Measurements from ENCODE around the gene NCKIPSD. TPM values are rescaled to one million over a fixed set of nuclear protein-coding genes. Genes with fewer than 3 reads are reported as not detected.

The NCKIPSD gene
- total RNA-seq, 2 experiments from 2014 or later = 43.8 to 43.9 TPM

DNA sequence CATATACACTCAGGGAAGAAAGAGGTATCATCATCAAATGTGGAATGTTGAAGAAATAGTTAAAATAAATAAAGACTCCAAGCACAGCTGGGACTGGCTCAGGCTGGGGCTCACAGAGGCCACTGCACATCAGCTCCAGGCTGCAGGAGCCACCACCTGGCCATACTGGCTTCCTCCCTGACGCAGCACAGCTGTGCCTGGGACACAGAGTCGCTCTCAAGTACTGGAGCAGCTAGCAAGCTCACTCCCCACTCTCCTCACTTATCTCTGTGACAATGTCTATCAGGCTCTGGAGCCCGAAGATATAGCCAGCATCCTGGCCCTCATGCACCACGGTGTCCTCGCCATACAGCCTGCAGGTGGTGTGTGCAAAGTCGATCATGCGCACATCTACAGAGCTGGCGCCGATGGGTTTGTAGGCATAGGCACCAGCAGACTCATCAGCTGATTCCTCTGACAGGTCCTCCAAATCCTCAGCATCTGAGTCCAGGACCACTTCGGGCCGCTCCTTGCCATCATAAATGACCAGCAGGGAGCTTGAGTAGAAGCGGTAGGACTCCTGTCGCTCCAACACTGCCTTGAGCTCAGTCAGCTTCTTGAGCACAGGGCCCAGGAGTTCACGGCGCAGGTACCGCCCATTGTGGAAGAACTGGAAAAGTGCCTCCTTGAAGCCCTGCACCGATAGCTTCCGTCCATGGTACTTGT lies 2.5 kb upstream of the NCKIPSD start:
- peaks cover 14% of the 10 kb centered on the region for H3K36me3 Mint-ChIP-seq
- H3K4me3 Mint-ChIP-seq = no peak overlapping the region
- H3K9me3 Mint-ChIP-seq = no peaks in the 10 kb centered on the region
- peaks cover 17% of the 10 kb centered on the region for H3K4me1 Mint-ChIP-seq
- H3K27me3 Mint-ChIP-seq = no peaks in the 10 kb centered on the region
- H3K27ac Mint-ChIP-seq = no peak overlapping the region
- no peak for DNase-seq

- no peaks in the 10 kb centered on the region for H3K9me3 Mint-ChIP-seq
- H3K27ac Mint-ChIP-seq = no peak overlapping the region
- DNase-seq = no peak
- peaks cover 17% of the 10 kb centered on the region for H3K4me1 Mint-ChIP-seq
- H3K36me3 Mint-ChIP-seq = peaks cover 14% of the 10 kb centered on the region
- H3K4me3 Mint-ChIP-seq = no peak overlapping the region
- H3K27me3 Mint-ChIP-seq = no peaks in the 10 kb centered on the region
Observed at GRCh38 chr3:48687220-48687678, 1.5 kb upstream of the NCKIPSD start.

GRCh38 chr3:48686538-48687219 lies 964 bp upstream of the NCKIPSD start:
- no peak for DNase-seq
- peak overlapping the region; percentile 93 for H3K4me3 Mint-ChIP-seq
- H3K27ac Mint-ChIP-seq = peak overlapping the region; percentile 76
- no peaks in the 10 kb centered on the region for H3K9me3 Mint-ChIP-seq
- H3K27me3 Mint-ChIP-seq = no peaks in the 10 kb centered on the region
- H3K4me1 Mint-ChIP-seq = peaks cover 17% of the 10 kb centered on the region
- H3K36me3 Mint-ChIP-seq = peaks cover 14% of the 10 kb centered on the region

GRCh38 chr3:48685293-48685602 lies 467 bp downstream of the NCKIPSD start:
- H3K36me3 Mint-ChIP-seq = peaks cover 23% of the 10 kb centered on the region
- H3K27me3 Mint-ChIP-seq = no peaks in the 10 kb centered on the region
- peaks cover 19% of the 10 kb centered on the region for H3K4me1 Mint-ChIP-seq
- peak overlapping the region; percentile 81 for H3K27ac Mint-ChIP-seq
- H3K9me3 Mint-ChIP-seq = no peaks in the 10 kb centered on the region
- peak overlapping the region; percentile 93 for H3K4me3 Mint-ChIP-seq
- DNase-seq = no peak

DNA sequence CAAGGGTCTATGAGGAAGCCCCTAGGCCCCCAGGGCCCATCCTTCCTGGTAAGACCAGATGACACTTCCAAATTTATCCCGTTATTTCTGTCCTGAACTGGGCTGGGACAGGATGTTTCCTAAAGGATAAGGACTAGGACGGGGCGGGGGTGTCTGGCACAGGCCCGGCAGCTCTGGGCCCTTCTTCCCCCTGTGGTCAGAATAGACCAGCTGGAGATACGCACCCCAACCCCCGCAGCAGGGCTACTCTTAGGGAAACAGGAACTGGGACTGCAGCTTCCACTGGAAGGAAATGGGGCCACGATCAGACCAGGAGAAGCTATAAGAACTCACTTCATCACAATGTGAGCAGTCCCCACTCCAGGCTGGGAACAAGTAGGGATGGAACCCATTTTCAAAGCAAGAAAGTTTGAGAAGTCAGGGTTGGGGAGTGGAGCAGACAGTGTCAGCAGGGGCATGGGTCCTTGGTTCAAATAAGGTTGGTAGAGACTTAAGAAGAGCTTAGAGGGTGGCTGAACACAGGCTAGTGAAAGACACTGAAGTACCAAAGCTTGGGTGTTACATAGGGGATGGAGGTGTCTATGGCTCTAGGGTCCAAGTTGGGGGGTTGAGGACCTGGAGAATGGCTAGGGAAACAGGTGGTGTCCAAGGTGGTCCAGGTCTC lies 1.1 kb downstream of the NCKIPSD start:
- Mint-ChIP-seq H3K36me3 (peaks cover 23% of the 10 kb centered on the region), H3K27me3 (no peaks in the 10 kb centered on the region), H3K9me3 (no peaks in the 10 kb centered on the region), H3K4me1 (peaks cover 19% of the 10 kb centered on the region), H3K27ac (peak overlapping the region; percentile 82), H3K4me3 (peak overlapping the region; percentile 93)
- DNase-seq = no peak

DNA sequence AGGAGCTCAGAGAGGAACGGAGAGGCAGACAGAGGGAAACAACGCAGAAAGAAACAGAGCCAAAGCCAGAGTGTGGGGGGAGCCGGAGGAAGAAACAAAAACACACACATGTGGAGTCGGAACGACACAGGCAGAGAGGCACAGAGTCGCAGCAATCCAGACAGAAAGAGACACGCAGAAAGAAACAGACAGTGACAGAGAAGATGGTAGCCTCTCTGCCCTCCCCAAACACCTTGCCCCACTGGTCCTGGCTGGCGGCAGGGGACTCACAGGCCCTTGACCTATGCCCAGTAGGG lies 1.7 kb downstream of the NCKIPSD start:
- H3K4me1 Mint-ChIP-seq = peaks cover 19% of the 10 kb centered on the region
- H3K36me3 Mint-ChIP-seq = peaks cover 23% of the 10 kb centered on the region
- H3K27me3 Mint-ChIP-seq = no peaks in the 10 kb centered on the region
- DNase-seq = no peak
- H3K27ac Mint-ChIP-seq = peak overlapping the region; percentile 12
- peak overlapping the region; percentile 93 for H3K4me3 Mint-ChIP-seq
- no peaks in the 10 kb centered on the region for H3K9me3 Mint-ChIP-seq

DNA sequence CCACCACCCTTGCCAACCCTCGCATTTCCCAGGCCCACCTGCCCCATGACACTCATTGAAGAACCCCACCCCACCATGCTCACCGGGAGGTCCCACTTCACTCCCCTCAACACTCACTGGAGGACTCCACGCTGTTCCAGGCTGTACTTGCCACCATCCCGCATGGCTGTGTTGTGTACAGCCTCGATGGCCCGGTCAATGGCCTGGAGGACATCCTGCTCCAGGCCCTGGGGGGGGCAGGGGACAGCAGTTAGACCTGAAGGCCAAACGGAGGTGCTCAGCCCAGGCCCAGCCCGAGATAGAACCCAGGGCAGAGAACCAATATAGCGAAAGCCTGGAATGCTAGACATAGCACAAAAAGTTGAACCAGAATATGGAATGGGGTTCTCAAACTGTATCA lies 2.9 kb downstream of the NCKIPSD start:
- H3K9me3 Mint-ChIP-seq = no peaks in the 10 kb centered on the region
- DNase-seq = no peak
- H3K27ac Mint-ChIP-seq = no peak overlapping the region
- H3K36me3 Mint-ChIP-seq = peaks cover 32% of the 10 kb centered on the region
- H3K4me1 Mint-ChIP-seq = peaks cover 19% of the 10 kb centered on the region
- no peaks in the 10 kb centered on the region for H3K27me3 Mint-ChIP-seq
- no peak overlapping the region for H3K4me3 Mint-ChIP-seq

- no peaks in the 10 kb centered on the region for H3K9me3 Mint-ChIP-seq
Observed at GRCh38 chr3:48681974-48682610, 3.6 kb downstream of the NCKIPSD start.

GRCh38 chr3:48681541-48681880 lies 4.2 kb downstream of the NCKIPSD start:
- Mint-ChIP-seq H3K9me3 (no peaks in the 10 kb centered on the region), H3K4me3 (no peak overlapping the region), H3K27me3 (no peaks in the 10 kb centered on the region), H3K4me1 (peaks cover 15% of the 10 kb centered on the region), H3K36me3 (peaks cover 36% of the 10 kb centered on the region), H3K27ac (no peak overlapping the region)
- no peak for DNase-seq

More at GRCh38 chr3:48681974-48682610, 3.6 kb downstream of the NCKIPSD start:
- DNase-seq = no peak
- no peak overlapping the region for H3K27ac Mint-ChIP-seq
- H3K4me1 Mint-ChIP-seq = peaks cover 17% of the 10 kb centered on the region
- H3K36me3 Mint-ChIP-seq = peaks cover 38% of the 10 kb centered on the region
- no peak overlapping the region for H3K4me3 Mint-ChIP-seq
- no peaks in the 10 kb centered on the region for H3K27me3 Mint-ChIP-seq

DNA sequence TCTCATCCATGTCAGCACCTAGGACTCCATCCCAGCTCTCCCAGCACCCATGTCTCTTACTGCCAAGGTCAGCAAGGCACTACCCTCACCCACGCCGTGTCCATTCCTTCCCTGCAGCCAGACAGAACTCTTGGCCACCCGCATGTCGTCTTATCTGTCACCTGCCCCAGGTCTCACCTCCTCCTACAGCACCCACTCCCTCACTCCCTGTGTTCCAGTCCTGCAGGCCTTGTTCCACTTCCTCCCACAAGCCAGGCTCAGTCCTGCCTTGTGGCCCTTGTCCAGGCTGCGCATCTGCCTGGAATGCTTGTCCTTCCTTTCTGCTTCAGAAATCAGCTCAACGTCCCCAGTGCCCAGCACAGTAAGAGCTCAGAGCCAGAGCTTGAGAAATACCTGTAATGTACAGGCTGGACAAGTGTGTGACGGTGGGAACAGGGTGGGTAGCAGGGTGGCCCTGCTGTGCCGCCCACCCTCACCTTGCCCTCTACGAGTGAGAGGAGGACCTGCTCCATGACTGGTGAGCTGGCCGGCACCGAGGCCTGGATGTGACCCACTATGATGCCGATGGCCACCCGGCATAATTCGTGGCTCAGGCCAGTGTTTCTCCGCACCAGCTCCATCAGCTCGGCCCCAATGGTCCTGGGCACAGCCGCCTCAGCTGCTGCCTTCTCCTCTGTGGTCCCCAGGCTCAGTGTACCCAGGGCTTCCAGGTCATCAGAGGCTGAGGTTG lies 4.7 kb downstream of the NCKIPSD start:
- Mint-ChIP-seq H3K4me1 (peaks cover 13% of the 10 kb centered on the region), H3K36me3 (peaks cover 36% of the 10 kb centered on the region), H3K27ac (peak overlapping the region; percentile 58), H3K27me3 (no peaks in the 10 kb centered on the region), H3K4me3 (no peak overlapping the region), H3K9me3 (no peaks in the 10 kb centered on the region)
- no peak for DNase-seq

DNA sequence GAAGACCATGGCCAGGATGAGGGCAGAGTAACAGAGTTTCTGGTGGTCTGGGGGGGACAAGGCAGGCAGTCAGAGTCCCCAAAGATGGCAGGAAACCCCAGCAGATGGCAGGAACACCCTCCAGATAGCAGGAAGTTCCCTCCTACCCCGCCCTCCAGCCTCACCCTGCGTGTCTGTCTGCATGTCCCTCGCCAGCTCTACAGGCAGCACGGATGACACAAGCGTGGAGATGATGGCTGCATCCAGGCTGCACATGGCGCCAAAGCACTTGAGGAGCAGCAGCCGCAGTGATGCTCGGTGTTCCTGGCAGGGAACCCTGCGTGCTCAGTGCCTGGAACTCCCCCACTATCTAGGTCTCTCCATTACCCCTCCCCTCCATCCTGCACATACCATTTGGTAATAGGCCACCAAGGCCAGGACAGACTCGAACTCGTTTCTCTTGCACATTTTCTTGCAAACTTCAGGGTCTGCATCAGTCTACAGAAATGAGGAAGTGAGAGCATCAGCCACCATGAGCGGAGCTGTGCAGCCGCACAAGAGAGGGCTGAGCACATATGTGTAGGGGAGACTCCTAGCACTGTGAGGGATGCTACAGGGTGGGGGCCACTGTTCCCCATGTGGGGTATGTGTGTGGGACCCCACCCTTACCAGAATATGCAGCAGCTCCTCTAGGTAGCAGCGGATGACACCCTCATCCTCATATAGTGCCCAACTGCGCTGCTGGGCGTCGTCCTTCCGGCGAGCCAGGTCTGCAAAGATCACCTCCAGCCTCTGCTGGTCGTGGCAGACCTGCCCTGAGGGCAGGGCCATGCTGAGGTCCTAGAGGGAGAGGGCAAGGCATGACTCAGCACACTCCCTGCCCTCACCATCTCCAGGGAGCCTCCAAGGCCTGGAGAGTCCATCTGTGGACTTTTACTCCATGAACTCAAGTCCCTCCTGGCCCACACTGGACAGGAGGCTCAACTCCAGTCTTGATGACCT lies 6.0 kb downstream of the NCKIPSD start:
- DNase-seq = no peak
- Mint-ChIP-seq H3K9me3 (no peaks in the 10 kb centered on the region), H3K4me1 (peaks cover 9% of the 10 kb centered on the region), H3K27ac (no peak overlapping the region), H3K36me3 (peaks cover 36% of the 10 kb centered on the region), H3K4me3 (no peak overlapping the region), H3K27me3 (no peaks in the 10 kb centered on the region)

- Mint-ChIP-seq H3K27ac (no peak overlapping the region), H3K36me3 (peaks cover 31% of the 10 kb centered on the region), H3K4me3 (no peak overlapping the region), H3K4me1 (peaks cover 3% of the 10 kb centered on the region), H3K27me3 (no peaks in the 10 kb centered on the region), H3K9me3 (no peaks in the 10 kb centered on the region)
- no peak for DNase-seq
Observed at GRCh38 chr3:48678566-48679380, 6.9 kb downstream of the NCKIPSD start.

DNA sequence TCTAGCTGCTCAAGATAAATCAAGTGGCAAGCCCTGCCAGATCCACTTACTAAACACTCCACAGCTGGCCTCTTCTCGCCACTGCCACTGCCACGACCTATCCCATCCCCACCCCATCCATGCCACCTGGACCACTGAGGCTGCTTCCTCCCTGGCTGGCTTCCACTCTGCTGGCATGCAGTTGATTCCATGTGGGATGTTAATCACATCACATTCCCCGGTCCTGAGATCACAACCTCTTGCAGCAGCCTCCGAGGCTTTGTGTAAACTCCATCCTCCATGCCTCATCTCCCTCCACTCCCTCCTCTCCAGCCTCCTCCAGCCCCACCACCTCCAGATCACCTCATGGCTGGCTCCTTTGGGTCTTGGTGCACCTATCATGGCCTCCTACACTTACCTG lies 7.7 kb downstream of the NCKIPSD start:
- DNase-seq = no peak
- H3K27me3 Mint-ChIP-seq = no peaks in the 10 kb centered on the region
- no peak overlapping the region for H3K4me3 Mint-ChIP-seq
- no peaks in the 10 kb centered on the region for H3K9me3 Mint-ChIP-seq
- H3K36me3 Mint-ChIP-seq = peaks cover 29% of the 10 kb centered on the region
- no peak overlapping the region for H3K27ac Mint-ChIP-seq
- peaks cover 2% of the 10 kb centered on the region for H3K4me1 Mint-ChIP-seq
